Kidney glomerular epithelial cell (primary cell): ENCODE data around the gene PPP1R7.

ENCODE experiments used
- DNase-seq: peaks from one replicate; lab custom pipeline; 2025; lab: John Stamatoyannopoulos, UW

PPP1R7 gene

GRCh38 chr2:241173557-241173956, 23.3 kb downstream of the PPP1R7 start:
- DNase-seq = no peak

GRCh38 chr2:241177526-241178334, 27.5 kb downstream of the PPP1R7 start:
- DNase-seq = no peak

- no peak for DNase-seq
Observed at GRCh38 chr2:241178961-241179360, 28.7 kb downstream of the PPP1R7 start.

GRCh38 chr2:241179899-241180298, 29.6 kb downstream of the PPP1R7 start:
- no peak for DNase-seq

GRCh38 chr2:241180495-241180894, 30.2 kb downstream of the PPP1R7 start:
- DNase-seq = no peak

- no peak for DNase-seq
Observed at GRCh38 chr2:241182126-241182525, 31.9 kb downstream of the PPP1R7 start.

DNA sequence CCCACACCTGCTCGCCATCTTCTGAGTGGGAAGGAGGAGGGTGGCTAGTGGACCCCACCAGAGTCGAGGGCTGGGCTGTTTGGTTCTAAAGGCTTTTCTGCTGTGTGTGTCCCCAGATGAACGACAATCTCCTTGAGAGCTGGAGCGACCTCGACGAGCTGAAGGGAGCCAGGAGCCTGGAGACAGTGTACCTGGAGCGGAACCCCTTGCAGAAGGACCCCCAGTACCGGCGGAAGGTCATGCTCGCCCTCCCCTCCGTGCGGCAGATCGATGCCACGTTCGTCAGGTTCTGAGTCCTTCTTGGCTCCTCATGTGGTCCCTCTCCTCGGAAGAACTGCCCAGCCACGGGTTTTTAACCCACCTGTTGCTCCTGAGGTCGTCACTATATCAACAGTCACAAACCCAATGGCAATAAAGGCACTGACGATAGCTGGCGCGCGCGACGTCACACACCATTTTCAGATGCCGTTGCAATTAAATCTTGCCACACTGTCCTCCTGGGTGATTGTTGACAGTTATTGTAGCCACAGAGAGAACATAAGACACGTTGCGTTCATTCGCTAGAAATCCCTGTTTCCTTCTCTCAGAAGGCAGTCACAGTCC, 32.4 kb downstream of the PPP1R7 start:
- no peak for DNase-seq

GRCh38 chr2:241183221-241183620, 33.0 kb downstream of the PPP1R7 start:
- no peak for DNase-seq

DNA sequence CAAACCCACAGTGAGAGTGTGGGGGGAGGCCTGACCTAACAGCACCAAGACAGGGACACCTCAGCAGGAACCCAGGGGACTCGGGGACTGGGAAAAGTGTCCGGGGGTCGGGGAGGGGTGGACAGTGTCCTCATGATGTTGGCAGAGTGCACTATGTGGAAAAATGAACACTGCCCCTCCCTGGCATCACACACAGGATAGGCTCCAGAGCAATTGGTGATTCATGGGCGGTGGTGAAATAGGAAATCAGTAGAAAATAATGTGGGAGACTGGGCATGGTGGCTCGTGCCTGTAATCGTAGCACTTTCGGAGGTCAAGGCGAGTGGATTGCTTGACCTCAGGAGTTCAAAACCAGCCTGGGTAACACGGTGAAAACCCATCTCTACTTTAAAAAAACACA, 34.6 kb downstream of the PPP1R7 start:
- no peak for DNase-seq

- DNase-seq = no peak
Observed at GRCh38 chr2:241185961-241186360, 35.7 kb downstream of the PPP1R7 start.

DNA sequence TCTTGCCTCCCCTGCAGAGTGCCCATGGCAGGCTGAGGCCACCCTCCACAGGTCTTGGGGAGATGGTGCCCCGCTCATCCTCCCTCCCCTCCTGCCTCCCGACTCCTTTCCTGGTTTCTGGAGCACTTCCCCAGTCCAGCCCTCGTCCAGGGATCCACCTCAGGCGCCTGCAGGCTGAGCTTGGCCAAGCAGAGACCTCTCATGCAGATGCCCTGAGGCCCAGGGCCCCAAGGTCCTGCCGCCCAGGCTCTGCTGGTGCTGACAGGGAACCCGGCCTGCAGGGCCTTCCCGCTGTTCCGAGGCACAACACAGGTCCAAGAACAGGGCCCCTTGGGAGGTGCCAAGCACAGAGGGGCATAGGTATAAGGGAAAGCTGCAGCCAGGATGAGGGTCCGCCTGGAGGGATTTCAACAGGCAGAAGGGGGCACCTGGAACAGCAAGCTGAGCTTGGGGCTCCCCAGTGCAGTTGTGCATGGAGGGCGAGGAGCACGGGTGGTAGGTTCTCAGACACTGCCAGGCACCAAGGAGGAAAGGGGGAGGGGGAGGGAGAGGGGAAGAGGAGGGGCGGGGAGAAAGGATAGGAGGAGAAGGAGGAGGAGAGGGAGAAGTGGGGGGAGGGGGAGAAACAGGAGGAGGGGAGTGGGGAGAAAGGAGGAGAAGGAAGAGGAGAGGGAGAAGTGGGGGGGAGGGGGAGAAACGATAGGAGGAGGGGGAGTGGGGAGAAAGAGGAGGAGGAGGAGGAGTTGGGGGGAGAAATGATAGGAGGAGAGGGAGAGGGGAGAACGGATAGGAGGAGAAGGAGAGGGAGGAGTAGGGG, 37.0 kb downstream of the PPP1R7 start:
- no peak for DNase-seq

GRCh38 chr2:241187918-241188234, 37.6 kb downstream of the PPP1R7 start:
- DNase-seq = no peak

DNA sequence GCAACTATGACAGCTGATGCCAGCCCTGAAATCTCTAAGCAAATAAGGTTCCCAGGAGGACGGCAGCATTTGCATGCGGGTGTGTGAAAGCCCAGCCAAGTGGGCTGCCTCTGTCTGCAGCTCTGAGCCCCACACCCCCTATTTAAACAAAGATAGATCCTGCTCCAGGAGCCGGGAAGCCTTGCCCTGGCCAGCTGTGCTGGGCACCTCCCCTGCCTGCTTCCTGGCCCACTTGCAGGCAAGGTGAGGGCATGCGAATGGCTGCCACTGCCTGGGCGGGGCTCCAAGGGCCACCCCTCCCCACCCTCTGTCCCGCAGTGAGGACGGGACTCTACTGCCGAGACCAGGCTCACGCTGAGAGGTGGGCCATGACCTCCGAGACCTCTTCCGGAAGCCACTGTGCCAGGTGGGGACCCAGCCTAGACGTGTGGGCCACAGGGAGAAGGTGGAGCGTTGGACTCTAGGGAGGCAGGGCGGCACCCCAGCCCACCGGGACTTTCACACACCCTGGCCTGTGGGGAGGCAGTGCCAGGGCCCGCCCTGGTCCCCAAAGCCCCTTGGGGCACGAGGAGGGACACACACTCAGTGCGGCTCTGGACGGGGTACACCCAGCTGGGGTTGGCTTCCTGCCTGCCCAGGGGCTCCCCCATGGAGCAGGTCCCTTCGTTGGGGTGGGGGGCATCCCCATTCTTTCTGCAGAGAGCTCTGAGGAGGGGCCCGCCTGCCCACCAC, 38.3 kb downstream of the PPP1R7 start, which contains the start of gene ANO7:
TSS of gene ANO7 (plus strand) at position 317 of the 732 bp plus-strand sequence. CDS start 1,387 bp downstream, outside the sequence.
- DNase-seq = no peak

- no peak for DNase-seq
Observed at GRCh38 chr2:241189093-241189855, 39.0 kb downstream of the PPP1R7 start.

GRCh38 chr2:241189856-241190201, 39.6 kb downstream of the PPP1R7 start:
- no peak for DNase-seq

DNA sequence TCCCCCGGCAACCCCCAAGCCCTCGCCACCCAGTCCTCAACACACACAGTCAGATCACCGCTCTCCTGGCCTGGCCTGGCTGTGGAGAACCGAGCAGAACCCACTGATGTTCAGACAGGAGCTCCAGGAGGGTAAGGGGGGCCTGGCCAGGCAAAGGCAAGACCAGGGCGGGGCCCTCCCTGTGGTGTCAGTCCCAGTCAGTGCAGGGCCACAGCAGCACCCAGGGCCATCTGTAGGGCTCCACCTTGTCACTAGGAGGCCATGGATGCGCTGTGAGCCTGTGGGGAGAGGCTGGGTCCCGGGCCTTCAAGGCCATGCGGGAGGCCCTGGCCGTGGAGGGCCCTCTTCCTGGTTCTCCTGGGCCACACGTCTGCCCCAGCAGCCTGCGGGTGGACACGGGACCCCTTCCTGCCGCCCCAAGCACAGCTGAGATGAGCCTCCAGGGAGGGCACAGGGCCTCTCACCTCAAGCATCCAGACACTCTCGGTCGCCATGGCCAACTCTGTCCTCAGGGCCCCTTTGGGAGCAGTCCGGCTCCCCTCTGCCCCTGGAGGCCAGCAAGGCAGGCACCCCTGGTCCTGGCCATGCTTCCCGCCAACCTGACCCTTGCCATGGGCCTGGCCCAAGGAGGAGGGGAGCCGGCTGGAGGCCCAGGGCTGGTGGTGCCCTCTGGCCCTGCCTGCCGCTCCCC, 40.2 kb downstream of the PPP1R7 start:
- DNase-seq = no peak

GRCh38 chr2:241191081-241191480, 40.8 kb downstream of the PPP1R7 start:
- DNase-seq = no peak

DNA sequence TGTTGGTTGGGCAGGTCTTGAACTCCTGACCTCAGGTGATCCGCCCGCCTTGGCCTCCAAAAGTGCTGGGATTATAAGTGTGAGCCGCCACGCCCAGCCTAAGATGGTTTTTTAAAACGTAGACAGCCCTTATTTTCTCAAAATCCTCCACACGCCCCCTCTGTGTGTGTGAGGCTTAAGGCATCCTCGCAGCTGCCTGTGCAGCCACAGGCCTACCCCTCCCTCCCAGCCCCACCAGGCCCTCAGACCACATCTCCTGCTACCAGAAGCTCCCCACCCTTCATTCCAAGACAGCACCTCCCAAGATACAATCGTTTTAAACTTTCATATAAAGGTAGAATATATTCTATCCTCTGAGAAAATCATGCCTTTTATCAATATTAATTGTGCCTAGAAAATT, 43.0 kb downstream of the PPP1R7 start:
- no peak for DNase-seq

- no peak for DNase-seq
Observed at GRCh38 chr2:241194811-241195210, 44.5 kb downstream of the PPP1R7 start.

GRCh38 chr2:241195506-241196130, 45.4 kb downstream of the PPP1R7 start:
- DNase-seq = no peak
